ENCODE data around the gene GNA15.

Gene GNA15

GRCh38 chr19:3106509-3107141 lies 29.2 kb upstream of the GNA15 start:
- DNase-seq: no peak

GRCh38 chr19:3107658-3108057 lies 28.2 kb upstream of the GNA15 start:
- no peak for DNase-seq

- peak; percentile 57 for DNase-seq
These were observed 27.1 kb upstream of the GNA15 start for GRCh38 chr19:3108775-3109174.

GRCh38 chr19:3109491-3109890 lies 26.3 kb upstream of the GNA15 start:
- no peak for DNase-seq

GRCh38 chr19:3110126-3110825 lies 25.6 kb upstream of the GNA15 start:
- no peak for DNase-seq

GRCh38 chr19:3111586-3112247 lies 24.1 kb upstream of the GNA15 start:
- DNase-seq: no peak

GRCh38 chr19:3112375-3113099 lies 23.3 kb upstream of the GNA15 start:
- no peak for DNase-seq

GRCh38 chr19:3113100-3114017 lies 22.5 kb upstream of the GNA15 start:
- DNase-seq: no peak

GRCh38 chr19:3114018-3114726 lies 21.7 kb upstream of the GNA15 start:
- no peak for DNase-seq

- DNase-seq: no peak
These were observed 21.0 kb upstream of the GNA15 start for GRCh38 chr19:3114811-3115210.

- DNase-seq: no peak
These were observed 20.4 kb upstream of the GNA15 start for GRCh38 chr19:3115411-3115810.

- DNase-seq: no peak
These were observed 19.8 kb upstream of the GNA15 start for GRCh38 chr19:3115916-3116602.

- DNase-seq: no peak
These were observed 19.2 kb upstream of the GNA15 start for GRCh38 chr19:3116621-3117020.

GRCh38 chr19:3117716-3118115 lies 18.1 kb upstream of the GNA15 start:
- no peak for DNase-seq

- no peak for DNase-seq
These were observed 17.4 kb upstream of the GNA15 start for GRCh38 chr19:3118232-3119070.

GRCh38 chr19:3119071-3119595 lies 16.7 kb upstream of the GNA15 start:
- no peak for DNase-seq

GRCh38 chr19:3119693-3120380 lies 16.0 kb upstream of the GNA15 start:
- DNase-seq: no peak

- DNase-seq: no peak
These were observed 15.1 kb upstream of the GNA15 start for GRCh38 chr19:3120611-3121276.

- DNase-seq: no peak
These were observed 14.4 kb upstream of the GNA15 start for GRCh38 chr19:3121396-3121795.
